ENCODE data around the gene DOC2B. TPM values are rescaled to one million over a fixed set of nuclear protein-coding genes. Genes with fewer than 3 reads are reported as not detected.

Gene DOC2B
- total RNA-seq, 1 experiment from 2014 or later = not detected

DNA sequence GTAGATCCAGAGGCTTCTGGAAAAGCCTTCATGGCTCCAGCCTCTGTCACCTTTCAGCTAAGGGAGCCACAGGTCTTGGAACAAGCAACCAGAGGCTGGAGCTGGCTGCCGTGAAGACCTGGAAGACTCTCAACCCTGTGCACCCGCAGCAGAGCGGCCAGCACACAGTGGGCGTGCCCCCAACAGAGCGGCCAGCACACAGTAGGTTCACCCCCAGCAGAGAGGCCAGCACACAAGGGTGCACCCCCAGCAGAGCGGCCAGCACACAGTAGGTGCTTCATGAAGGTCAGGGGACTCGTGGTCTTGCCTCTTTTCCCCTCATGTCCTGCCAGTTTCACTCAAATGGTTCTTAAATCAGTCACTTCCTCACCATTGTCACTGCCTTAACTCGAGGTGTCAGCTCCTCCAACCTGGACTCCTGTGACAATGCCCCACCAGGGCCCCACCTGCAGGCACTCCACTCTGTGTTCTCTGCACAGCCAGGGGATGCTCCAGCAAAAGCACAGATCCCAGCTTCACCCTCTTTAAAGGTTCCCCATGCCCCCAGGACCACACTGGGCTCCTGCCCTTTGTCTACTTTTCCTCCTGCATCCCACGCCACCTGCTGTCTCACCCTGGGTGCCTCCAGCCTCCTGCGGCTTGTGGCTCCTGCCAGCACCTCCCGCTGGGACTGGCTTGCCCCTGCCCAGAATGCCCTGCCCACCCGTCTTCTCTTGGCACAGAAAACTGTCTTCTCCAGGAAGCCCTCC, 42.4 kb upstream of the DOC2B start:
- CTCF ChIA-PET = no interaction called here
- no peaks in the 10 kb centered on the region for H3K27me3 ChIP-seq (replicated peaks; ENCODE audit: control insufficient read depth, insufficient read depth, low read length)
- H3K9me3 ChIP-seq = no peaks in the 10 kb centered on the region
- no TSS peak for BruUV-seq (replicated peaks)
- H3K36me3 ChIP-seq (ENCODE audit: control insufficient read depth, insufficient read depth, low read length) = no peaks in the 10 kb centered on the region
- Mint-ChIP-seq H3K9me3 (ENCODE audit: unreplicated experiment) (no peaks in the 10 kb centered on the region), H3K27me3 (ENCODE audit: insufficient read depth, unreplicated experiment) (no peaks in the 10 kb centered on the region), H3K27ac (ENCODE audit: unreplicated experiment) (no peak overlapping the region), H3K36me3 (ENCODE audit: insufficient read depth, unreplicated experiment) (peaks cover 15% of the 10 kb centered on the region), H3K4me1 (ENCODE audit: low read depth, unreplicated experiment) (no peaks in the 10 kb centered on the region), H3K4me3 (ENCODE audit: unreplicated experiment) (no peak overlapping the region)
- no peak for DNase-seq
- H3K4me3 ChIP-seq (ENCODE audit: low read depth, low read length) = no peak overlapping the region
- no peak for TF ChIP-seq CTCF (IDR thresholded peaks at IDR 0.05; ENCODE audit: insufficient read depth in 1 of 2, low read depth in 1 of 2, low read length in 1 of 2, severe bottlenecking in 1 of 2, unreplicated experiment in 1 of 2)
- intact Hi-C loops (cut with micrococcal nuclease; ENCODE audit: unreplicated experiment) = no loop called here
- POLR2A ChIA-PET = no interaction called here
- H3K4me1 ChIP-seq = no peaks in the 10 kb centered on the region

DNA sequence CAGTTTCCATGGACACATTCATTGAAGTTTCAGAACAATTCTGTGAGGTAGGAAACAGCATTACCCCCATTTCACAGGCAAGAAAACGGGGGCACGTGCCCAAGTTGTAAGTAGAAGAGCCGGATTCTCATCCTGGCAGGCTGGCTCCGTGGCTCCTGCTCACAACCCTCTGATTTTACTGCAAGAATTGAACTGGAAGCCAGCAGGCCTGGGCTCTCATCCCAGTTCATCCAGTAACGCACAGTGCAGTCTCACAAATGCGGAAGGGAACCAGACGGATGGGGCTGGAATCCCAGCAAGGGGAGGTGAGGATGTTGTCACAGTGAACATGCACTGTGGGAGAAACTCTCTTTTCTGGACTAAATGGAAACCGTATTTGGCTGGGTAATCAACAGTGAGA, 40.7 kb upstream of the DOC2B start:
- Mint-ChIP-seq H3K4me3 (ENCODE audit: unreplicated experiment) (no peak overlapping the region), H3K27ac (ENCODE audit: unreplicated experiment) (no peak overlapping the region), H3K27me3 (ENCODE audit: insufficient read depth, unreplicated experiment) (no peaks in the 10 kb centered on the region), H3K9me3 (ENCODE audit: unreplicated experiment) (no peaks in the 10 kb centered on the region), H3K36me3 (ENCODE audit: insufficient read depth, unreplicated experiment) (peaks cover 7% of the 10 kb centered on the region), H3K4me1 (ENCODE audit: low read depth, unreplicated experiment) (no peaks in the 10 kb centered on the region)
- no peak for DNase-seq
- Histone ChIP-seq H3K4me1 (no peaks in the 10 kb centered on the region), H3K36me3 (ENCODE audit: control insufficient read depth, insufficient read depth, low read length) (no peaks in the 10 kb centered on the region), H3K4me3 (ENCODE audit: low read depth, low read length) (no peak overlapping the region), H3K27me3 (replicated peaks; ENCODE audit: control insufficient read depth, insufficient read depth, low read length) (no peaks in the 10 kb centered on the region), H3K9me3 (no peaks in the 10 kb centered on the region)
- POLR2A ChIA-PET = no interaction called here
- BruUV-seq (replicated peaks) = no TSS peak
- CTCF ChIA-PET = no interaction called here
- TF ChIP-seq CTCF (IDR thresholded peaks at IDR 0.05; ENCODE audit: insufficient read depth in 1 of 2, low read depth in 1 of 2, low read length in 1 of 2, severe bottlenecking in 1 of 2, unreplicated experiment in 1 of 2) = no peak
- intact Hi-C loops (cut with micrococcal nuclease; ENCODE audit: unreplicated experiment) = no loop called here

DNA sequence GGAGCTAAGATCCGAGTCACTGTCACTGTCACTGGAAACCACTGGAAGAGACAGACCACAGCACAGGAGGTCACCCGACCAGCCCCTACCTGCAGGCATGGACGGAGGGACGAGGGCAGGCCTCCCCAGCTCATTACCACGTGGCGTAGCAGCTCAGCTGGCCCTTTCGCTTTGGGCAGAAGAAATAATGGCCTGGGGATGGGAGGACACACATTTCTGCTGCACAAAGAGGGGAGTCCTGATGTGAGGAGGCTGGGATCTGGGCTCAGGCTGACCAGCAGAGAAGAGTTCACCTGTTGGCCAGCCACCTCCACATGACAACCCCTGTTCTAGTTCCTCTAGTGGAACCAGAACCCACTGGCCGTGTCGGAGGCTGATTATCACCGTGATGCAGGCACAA, 38.2 kb upstream of the DOC2B start:
- no peak for TF ChIP-seq CTCF (IDR thresholded peaks at IDR 0.05; ENCODE audit: insufficient read depth in 1 of 2, low read depth in 1 of 2, low read length in 1 of 2, severe bottlenecking in 1 of 2, unreplicated experiment in 1 of 2)
- Mint-ChIP-seq H3K9me3 (ENCODE audit: unreplicated experiment) (no peaks in the 10 kb centered on the region), H3K4me3 (ENCODE audit: unreplicated experiment) (no peak overlapping the region), H3K27ac (ENCODE audit: unreplicated experiment) (no peak overlapping the region), H3K4me1 (ENCODE audit: low read depth, unreplicated experiment) (no peaks in the 10 kb centered on the region), H3K36me3 (ENCODE audit: insufficient read depth, unreplicated experiment) (peaks cover 10% of the 10 kb centered on the region), H3K27me3 (ENCODE audit: insufficient read depth, unreplicated experiment) (no peaks in the 10 kb centered on the region)
- Histone ChIP-seq H3K27me3 (replicated peaks; ENCODE audit: control insufficient read depth, insufficient read depth, low read length) (no peaks in the 10 kb centered on the region), H3K4me3 (ENCODE audit: low read depth, low read length) (no peak overlapping the region), H3K9me3 (no peaks in the 10 kb centered on the region), H3K36me3 (ENCODE audit: control insufficient read depth, insufficient read depth, low read length) (no peaks in the 10 kb centered on the region), H3K4me1 (no peaks in the 10 kb centered on the region)
- POLR2A ChIA-PET = no interaction called here
- intact Hi-C loops (cut with micrococcal nuclease; ENCODE audit: unreplicated experiment) = no loop called here
- no TSS peak for BruUV-seq (replicated peaks)
- CTCF ChIA-PET = no interaction called here
- peak in 1 of 2 experiments; percentile 15 for DNase-seq

Measured in Caco-2 (cell line).